ENCODE measurements around the gene KCNH6.

DNA sequence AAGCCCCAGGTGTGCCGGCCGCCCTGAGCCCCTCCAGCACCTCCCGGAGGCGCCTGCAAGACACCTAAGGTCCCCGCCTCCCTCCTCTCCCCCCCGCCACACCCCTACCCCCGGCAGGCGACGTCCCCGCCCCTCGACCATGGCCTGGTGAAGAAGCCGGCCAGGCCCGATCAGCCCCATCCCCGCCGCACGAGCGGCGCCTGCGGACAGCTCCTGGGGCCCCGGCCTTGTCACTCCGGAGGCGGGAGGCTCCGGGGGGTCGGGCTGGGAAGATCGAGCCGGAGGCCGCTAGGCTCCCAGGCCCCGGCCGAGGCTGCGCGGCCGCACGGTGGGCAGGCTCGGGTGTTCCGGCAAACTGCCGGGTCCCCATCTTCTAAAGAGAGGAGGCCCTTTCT lies 46.7 kb upstream of the KCNH6 start:
- no peak for TF ChIP-seq EZH2 (IDR thresholded peaks at IDR 0.05; ENCODE audit: borderline replicate concordance, low read depth, low read length, poor library complexity, severe bottlenecking)
- TF ChIP-seq, protein P1, sequence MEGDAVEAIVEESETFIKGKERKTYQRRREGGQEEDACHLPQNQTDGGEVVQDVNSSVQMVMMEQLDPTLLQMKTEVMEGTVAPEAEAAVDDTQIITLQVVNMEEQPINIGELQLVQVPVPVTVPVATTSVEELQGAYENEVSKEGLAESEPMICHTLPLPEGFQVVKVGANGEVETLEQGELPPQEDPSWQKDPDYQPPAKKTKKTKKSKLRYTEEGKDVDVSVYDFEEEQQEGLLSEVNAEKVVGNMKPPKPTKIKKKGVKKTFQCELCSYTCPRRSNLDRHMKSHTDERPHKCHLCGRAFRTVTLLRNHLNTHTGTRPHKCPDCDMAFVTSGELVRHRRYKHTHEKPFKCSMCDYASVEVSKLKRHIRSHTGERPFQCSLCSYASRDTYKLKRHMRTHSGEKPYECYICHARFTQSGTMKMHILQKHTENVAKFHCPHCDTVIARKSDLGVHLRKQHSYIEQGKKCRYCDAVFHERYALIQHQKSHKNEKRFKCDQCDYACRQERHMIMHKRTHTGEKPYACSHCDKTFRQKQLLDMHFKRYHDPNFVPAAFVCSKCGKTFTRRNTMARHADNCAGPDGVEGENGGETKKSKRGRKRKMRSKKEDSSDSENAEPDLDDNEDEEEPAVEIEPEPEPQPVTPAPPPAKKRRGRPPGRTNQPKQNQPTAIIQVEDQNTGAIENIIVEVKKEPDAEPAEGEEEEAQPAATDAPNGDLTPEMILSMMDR (conservative IDR thresholded peaks at IDR 0.05; ENCODE audit: low read depth, low read length) = no peak

All from A673 (cell line).